ENCODE results near the gene MTIF2.
"Not testable (repeated sequence)": the region's sequence is repeated elsewhere in the genome, so short reads cannot be mapped to it uniquely, and the experiment has no call there.

The MTIF2 gene

DNA sequence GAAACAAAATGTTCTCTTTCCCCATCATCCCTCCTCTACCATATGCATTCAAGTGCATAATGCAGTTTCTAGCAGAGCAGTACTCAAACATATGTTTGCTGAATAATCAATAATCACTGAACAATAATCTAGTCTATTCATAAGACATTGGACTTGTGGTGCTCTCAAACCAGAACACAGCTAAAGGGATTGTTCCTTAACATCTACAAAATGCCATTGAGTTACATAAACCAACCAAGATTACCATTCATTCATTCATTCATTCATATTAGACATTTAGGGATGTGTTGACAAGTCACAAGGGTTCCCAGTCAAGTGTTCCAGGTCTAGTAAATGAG lies 40.8 kb downstream of the MTIF2 start:
- peaks cover 72% of the 10 kb centered on the region for H3K79me2 ChIP-seq (ENCODE audit: control insufficient read depth, low read length)
- TF ChIP-seq, protein P1, sequence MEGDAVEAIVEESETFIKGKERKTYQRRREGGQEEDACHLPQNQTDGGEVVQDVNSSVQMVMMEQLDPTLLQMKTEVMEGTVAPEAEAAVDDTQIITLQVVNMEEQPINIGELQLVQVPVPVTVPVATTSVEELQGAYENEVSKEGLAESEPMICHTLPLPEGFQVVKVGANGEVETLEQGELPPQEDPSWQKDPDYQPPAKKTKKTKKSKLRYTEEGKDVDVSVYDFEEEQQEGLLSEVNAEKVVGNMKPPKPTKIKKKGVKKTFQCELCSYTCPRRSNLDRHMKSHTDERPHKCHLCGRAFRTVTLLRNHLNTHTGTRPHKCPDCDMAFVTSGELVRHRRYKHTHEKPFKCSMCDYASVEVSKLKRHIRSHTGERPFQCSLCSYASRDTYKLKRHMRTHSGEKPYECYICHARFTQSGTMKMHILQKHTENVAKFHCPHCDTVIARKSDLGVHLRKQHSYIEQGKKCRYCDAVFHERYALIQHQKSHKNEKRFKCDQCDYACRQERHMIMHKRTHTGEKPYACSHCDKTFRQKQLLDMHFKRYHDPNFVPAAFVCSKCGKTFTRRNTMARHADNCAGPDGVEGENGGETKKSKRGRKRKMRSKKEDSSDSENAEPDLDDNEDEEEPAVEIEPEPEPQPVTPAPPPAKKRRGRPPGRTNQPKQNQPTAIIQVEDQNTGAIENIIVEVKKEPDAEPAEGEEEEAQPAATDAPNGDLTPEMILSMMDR (IDR thresholded peaks at IDR 0.05; ENCODE audit: low read depth, low read length, poor library complexity, severe bottlenecking), result no peak
- TF ChIP-seq EZH2phosphoT487 (IDR thresholded peaks at IDR 0.05; ENCODE audit: borderline replicate concordance, low read length), result no peak
- no peak overlapping the region for H3K27ac ChIP-seq (ENCODE audit: low read depth, low read length)
- H3K9me2 ChIP-seq (replicated peaks; ENCODE audit: control insufficient read depth, low read length), result no peaks in the 10 kb centered on the region
- peak overlapping the region; percentile 59 for H3K4me2 ChIP-seq (ENCODE audit: low read length)
- H3K4me3 ChIP-seq (ENCODE audit: low read length), result peak overlapping the region; percentile 44
- no peaks in the 10 kb centered on the region; the same call in 1 of the 2 replicates for H4K20me1 ChIP-seq (ENCODE audit: control insufficient read depth, insufficient read depth, low read depth, low read length)
- H3F3A ChIP-seq (ENCODE audit: control insufficient read depth, insufficient read depth), result peaks cover 13% of the 10 kb centered on the region
- peaks cover 28% of the 10 kb centered on the region for H3K36me3 ChIP-seq (ENCODE audit: control insufficient read depth, low read length)
- no peaks in the 10 kb centered on the region for H3K9me3 ChIP-seq (ENCODE audit: control insufficient read depth, insufficient read depth, low read length)
- peaks cover 30% of the 10 kb centered on the region for H3K4me1 ChIP-seq (ENCODE audit: control insufficient read depth, low read length)
- no peaks in the 10 kb centered on the region for H3K27me3 ChIP-seq (ENCODE audit: control insufficient read depth, low read length)

DNA sequence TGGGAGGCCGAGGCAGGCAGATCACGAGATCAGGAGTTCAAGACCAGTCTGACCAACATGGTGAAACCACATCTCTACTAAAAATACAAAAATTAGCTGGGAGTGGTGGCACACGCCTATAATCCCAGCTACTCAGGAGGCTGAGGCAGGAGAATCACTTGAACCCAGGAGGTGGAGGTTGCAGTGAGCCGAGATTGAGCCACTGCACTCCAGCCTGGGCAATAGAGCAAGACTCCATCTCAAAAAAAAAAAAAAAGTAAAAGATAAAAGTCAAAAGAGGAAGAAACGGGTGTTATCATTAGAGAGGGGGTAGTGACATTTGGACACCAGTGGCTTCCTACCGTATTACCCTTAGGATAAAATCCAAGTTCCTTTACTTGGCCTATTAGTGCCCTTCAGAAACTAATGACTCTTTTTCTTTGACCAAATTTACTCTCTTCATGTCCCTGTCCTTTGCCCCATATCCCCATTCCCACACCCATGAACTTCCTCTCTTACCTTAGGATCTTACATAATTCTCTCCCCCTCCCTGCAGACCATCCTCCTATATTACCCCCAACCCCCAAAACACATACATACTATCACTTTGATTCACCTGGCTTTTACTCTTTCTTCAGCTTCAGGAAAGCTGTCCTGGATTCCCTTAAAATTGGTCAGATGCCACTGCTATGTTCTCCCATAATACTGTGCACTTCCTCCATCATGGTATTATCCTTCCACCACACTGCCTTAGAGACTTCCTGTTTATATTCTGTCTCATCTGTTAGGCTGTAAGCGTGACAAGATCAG lies 41.4 kb downstream of the MTIF2 start:
- H3K9me2 ChIP-seq (replicated peaks; ENCODE audit: control insufficient read depth, low read length); H3K27me3 ChIP-seq (ENCODE audit: control insufficient read depth, low read length); H3K9me3 ChIP-seq (ENCODE audit: control insufficient read depth, insufficient read depth, low read length); H3K27ac ChIP-seq (ENCODE audit: low read depth, low read length); H4K20me1 ChIP-seq (ENCODE audit: control insufficient read depth, insufficient read depth, low read depth, low read length): not testable (repeated sequence)
- peaks cover 12% of the 10 kb centered on the region for H3F3A ChIP-seq (ENCODE audit: control insufficient read depth, insufficient read depth)
- H3K4me2 ChIP-seq (ENCODE audit: low read length), result peak overlapping the region; percentile 59
- H3K36me3 ChIP-seq (ENCODE audit: control insufficient read depth, low read length), result peaks cover 22% of the 10 kb centered on the region
- H3K4me3 ChIP-seq (ENCODE audit: low read length), result peak overlapping the region; percentile 44
- peaks cover 66% of the 10 kb centered on the region for H3K79me2 ChIP-seq (ENCODE audit: control insufficient read depth, low read length)
- peaks cover 33% of the 10 kb centered on the region for H3K4me1 ChIP-seq (ENCODE audit: control insufficient read depth, low read length)

DNA sequence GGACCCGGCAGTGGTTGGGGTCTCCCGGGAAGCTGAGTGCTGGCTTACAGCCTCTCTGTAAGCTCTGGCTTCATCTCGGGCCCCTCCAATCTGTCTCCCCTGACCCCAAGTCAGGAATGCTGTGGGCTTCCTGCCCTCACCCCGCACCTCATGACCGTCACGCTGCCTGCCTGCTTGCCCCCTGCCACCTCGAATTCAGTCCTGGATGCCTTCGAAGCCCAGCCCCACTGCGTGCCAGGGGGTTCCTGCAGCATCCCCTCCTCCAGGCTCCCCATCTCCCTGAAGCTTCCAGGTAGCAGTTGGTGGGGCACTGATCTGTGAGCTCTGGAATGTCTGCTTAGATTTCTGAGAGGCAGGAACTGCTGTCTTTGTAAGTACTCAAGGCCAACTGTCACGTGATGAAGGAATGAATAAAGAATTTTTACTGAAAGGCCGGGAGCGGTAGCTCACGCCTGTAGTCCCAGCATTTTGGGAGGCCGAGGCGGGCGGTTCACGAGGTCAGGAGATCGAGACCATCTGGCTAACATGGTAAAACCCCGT lies 43.5 kb downstream of the MTIF2 start:
- TF ChIP-seq, protein P1 (IDR thresholded peaks at IDR 0.05; ENCODE audit: low read depth, low read length, poor library complexity, severe bottlenecking), result no peak
- TF ChIP-seq EZH2phosphoT487 (IDR thresholded peaks at IDR 0.05; ENCODE audit: borderline replicate concordance, low read length), result no peak
- Histone ChIP-seq H3K4me1 (ENCODE audit: control insufficient read depth, low read length) (peaks cover 29% of the 10 kb centered on the region), H3K9me2 (replicated peaks; ENCODE audit: control insufficient read depth, low read length) (no peaks in the 10 kb centered on the region), H3K36me3 (ENCODE audit: control insufficient read depth, low read length) (peaks cover 25% of the 10 kb centered on the region), H3F3A (ENCODE audit: control insufficient read depth, insufficient read depth) (peaks cover 14% of the 10 kb centered on the region), H3K27ac (ENCODE audit: low read depth, low read length) (no peak overlapping the region), H3K4me2 (ENCODE audit: low read length) (no peak overlapping the region), H3K9me3 (ENCODE audit: control insufficient read depth, insufficient read depth, low read length) (no peaks in the 10 kb centered on the region), H3K27me3 (ENCODE audit: control insufficient read depth, low read length) (no peaks in the 10 kb centered on the region), H3K4me3 (ENCODE audit: low read length) (no peak overlapping the region), H3K79me2 (ENCODE audit: control insufficient read depth, low read length) (peaks cover 57% of the 10 kb centered on the region), H4K20me1 (ENCODE audit: control insufficient read depth, insufficient read depth, low read depth, low read length) (no peaks in the 10 kb centered on the region)

DNA sequence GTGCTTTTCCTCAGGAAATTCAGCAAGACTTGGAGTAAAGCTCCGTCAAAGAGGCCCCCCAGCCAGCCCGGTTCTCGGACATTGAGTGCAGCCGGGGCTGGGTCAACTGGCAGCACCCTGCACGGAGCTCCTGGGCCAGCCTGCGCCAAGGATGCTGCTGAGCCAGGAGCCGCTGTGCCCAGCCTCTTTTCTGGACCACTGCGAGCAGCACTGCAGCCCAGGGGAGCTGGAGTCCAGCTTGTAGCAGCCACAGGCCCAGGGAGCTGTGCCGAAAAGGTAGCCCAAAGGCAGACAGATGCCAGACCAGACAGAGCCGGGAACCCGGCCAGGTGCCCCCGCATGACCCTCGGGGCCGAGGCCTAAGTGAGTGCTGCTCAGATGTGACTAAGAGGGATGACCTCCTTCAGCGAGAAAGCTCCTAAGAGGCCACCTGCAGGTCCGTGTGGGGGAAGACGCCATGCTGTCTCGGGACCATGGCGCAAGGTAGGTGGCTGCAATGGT lies 44.2 kb downstream of the MTIF2 start:
- Histone ChIP-seq H3K4me2 (ENCODE audit: low read length) (no peak overlapping the region), H4K20me1 (ENCODE audit: control insufficient read depth, insufficient read depth, low read depth, low read length) (no peaks in the 10 kb centered on the region), H3K79me2 (ENCODE audit: control insufficient read depth, low read length) (peaks cover 49% of the 10 kb centered on the region), H3K9me3 (ENCODE audit: control insufficient read depth, insufficient read depth, low read length) (no peaks in the 10 kb centered on the region), H3K36me3 (ENCODE audit: control insufficient read depth, low read length) (peaks cover 22% of the 10 kb centered on the region), H3K27me3 (ENCODE audit: control insufficient read depth, low read length) (no peaks in the 10 kb centered on the region), H3K27ac (ENCODE audit: low read depth, low read length) (no peak overlapping the region), H3F3A (ENCODE audit: control insufficient read depth, insufficient read depth) (peaks cover 14% of the 10 kb centered on the region), H3K4me1 (ENCODE audit: control insufficient read depth, low read length) (peaks cover 28% of the 10 kb centered on the region), H3K4me3 (ENCODE audit: low read length) (no peak overlapping the region), H3K9me2 (replicated peaks; ENCODE audit: control insufficient read depth, low read length) (no peaks in the 10 kb centered on the region)
- TF ChIP-seq, protein P1 (IDR thresholded peaks at IDR 0.05; ENCODE audit: low read depth, low read length, poor library complexity, severe bottlenecking), result no peak
- no peak for TF ChIP-seq EZH2phosphoT487 (IDR thresholded peaks at IDR 0.05; ENCODE audit: borderline replicate concordance, low read length)
